HCT116 (cell line): ENCODE measurements around the gene MAP3K21. TPM values are rescaled to one million over a fixed set of nuclear protein-coding genes. Genes with fewer than 3 reads are reported as not detected.

Experiments
- ATAC-seq: fragments of 200-7000 bp; cut with Tn5 transposase; 2 replicates; pipeline ENCODE4 v1.9.1; 2020; ENCODE audit warnings: mild to moderate bottlenecking, moderate library complexity
- BruUV-seq: library from RNA; stranded (reverse); fragments of 400-500 nt; replicated peaks from 2 replicates; lab custom pipeline; 2021; lab: Mats Ljungman, UMichigan
- CTCF ChIA-PET: fragments of 300-600 bp; sonication (Branson Sonifier 250); formaldehyde crosslinking; loops from one replicate; lab custom pipeline; 2021; ENCODE audit warnings: antibody characterized with exemption; lab: Charles Lee
- POLR2A ChIA-PET: fragments of 300-600, 350-600 bp; sonication (Branson Sonifier 250); formaldehyde crosslinking; loops from one replicate; lab custom pipeline; 2021; ENCODE audit warnings: antibody characterized with exemption; lab: Charles Lee
- RAD21 ChIA-PET, 2 experiments: fragments of 300-600 bp; sonication (Branson Sonifier 250); formaldehyde crosslinking; loops; one replicate each; lab custom pipeline; 2023; ENCODE audit warnings: low total read pairs in 2 of 2; ENCODE audit not compliant: uncharacterized antibody in 2 of 2, unreplicated experiment in 2 of 2, low non-redundant PET in 1 of 2; lab: Charles Lee
- DNase-seq: peaks from one replicate; pipeline ENCODE4 v3.0.0-alpha.2; 2010; ENCODE audit warnings: low read depth, low spot score
- H2AFZ ChIP-seq: fragments of 200-600 bp; shearing (Covaris generic), sonication (generic); 2 replicates; pipeline ENCODE4 v1.6.1; 2017; ENCODE audit warnings: low read depth, mixed run types, mixed read lengths, antibody characterized with exemption, low read length; ENCODE audit not compliant: poor library complexity, severe bottlenecking
- H3K27ac ChIP-seq: 2 replicates; pipeline ENCODE4 v1.5.1; 2012; ENCODE audit warnings: low read depth, low read length
- H3K27me3 ChIP-seq: fragments of 200-600 bp; sonication (generic); 2 replicates; pipeline ENCODE4 v1.6.1; 2016; ENCODE audit warnings: mixed run types, low read length, mixed read lengths; ENCODE audit not compliant: insufficient read depth
- H3K36me3 ChIP-seq, 2 experiments: fragments of 200-500 bp in 1 of 2; fragments of 200-600 bp in 1 of 2; sonication (Bioruptor generic) in 1 of 2; sonication (generic) in 1 of 2; 2 replicates each; pipeline versions ENCODE4 v1.5.1 to v1.6.1; 2014 to 2016; ENCODE audit warnings: low read length in 2 of 2, inconsistent platforms in 1 of 2, mixed read lengths in 1 of 2, mixed run types in 1 of 2; ENCODE audit not compliant: insufficient read depth in 2 of 2, control insufficient read depth in 1 of 2
- H3K4me1 ChIP-seq, 2 experiments: fragments of 200-600 bp in 1 of 2; sonication (generic) in 1 of 2; 2 replicates each; pipeline versions ENCODE4 v1.5.1 to v1.6.1; 2012 to 2017; ENCODE audit warnings: low read length in 2 of 2, inconsistent platforms in 1 of 2, mild to moderate bottlenecking in 1 of 2, mixed read lengths in 1 of 2, mixed run types in 1 of 2, moderate library complexity in 1 of 2; ENCODE audit not compliant: insufficient read depth in 2 of 2, control insufficient read depth in 1 of 2
- H3K4me2 ChIP-seq: fragments of 200-600 bp; sonication (generic); 2 replicates; pipeline ENCODE4 v1.6.1; 2017; ENCODE audit warnings: mixed run types, low read length, mixed read lengths
- H3K4me3 ChIP-seq, 2 experiments: fragments of 200-600 bp in 1 of 2; sonication (generic) in 1 of 2; replicated peaks in 1 of 2; 2 replicates each; pipeline ENCODE4 v1.5.1; 2011 to 2016; ENCODE audit warnings: low read length in 2 of 2, control low read depth in 1 of 2, low read depth in 1 of 2, mild to moderate bottlenecking in 1 of 2, mixed read lengths in 1 of 2, mixed run types in 1 of 2
- H3K79me2 ChIP-seq: fragments of 200-600 bp; sonication (generic); 2 replicates; pipeline ENCODE4 v1.6.1; 2017; ENCODE audit warnings: mild to moderate bottlenecking, mixed run types, low read length, moderate library complexity, mixed read lengths; ENCODE audit not compliant: insufficient read depth
- H3K9ac ChIP-seq: fragments of 200-600 bp; sonication (generic); 2 replicates; pipeline ENCODE4 v1.6.1; 2016; ENCODE audit warnings: low read length, mixed read lengths
- H3K9me2 ChIP-seq: fragments of 200-600 bp; sonication (generic), shearing (Covaris generic); 2 replicates; pipeline ENCODE4 v1.6.1; 2017; ENCODE audit warnings: mixed run types, mild to moderate bottlenecking, moderate library complexity; ENCODE audit not compliant: insufficient read depth
- H3K9me3 ChIP-seq, 2 experiments: fragments of 200-500 bp in 1 of 2; fragments of 200-600 bp in 1 of 2; sonication (Bioruptor generic) in 1 of 2; sonication (generic) in 1 of 2; 2 replicates each; pipeline ENCODE4 v1.6.1; 2014 to 2017; ENCODE audit warnings: low read length in 2 of 2, mixed read lengths in 2 of 2, inconsistent platforms in 1 of 2, low read depth in 1 of 2, mild to moderate bottlenecking in 1 of 2, mixed run types in 1 of 2, moderate library complexity in 1 of 2; ENCODE audit not compliant: control insufficient read depth in 1 of 2, insufficient read depth in 1 of 2
- H4K20me1 ChIP-seq: fragments of 200-600 bp; sonication (generic), shearing (Covaris generic); 2 replicates; pipeline ENCODE4 v1.6.1; 2017; ENCODE audit warnings: mixed run types, mild to moderate bottlenecking, moderate library complexity; ENCODE audit not compliant: insufficient read depth
- CEBPB ChIP-seq: IDR thresholded peaks from 2 replicates; pipeline ENCODE4 v1.6.1; 2012; ENCODE audit warnings: low read depth
- EGR1 ChIP-seq: IDR thresholded peaks from 2 replicates; pipeline ENCODE4 v1.6.1; 2012; ENCODE audit warnings: low read depth
- EZH2 ChIP-seq: fragments of 200-600 bp; sonication (generic); IDR thresholded peaks from 2 replicates; pipeline ENCODE4 v1.6.1; 2017; ENCODE audit warnings: antibody characterized with exemption, mixed run types
- JUND ChIP-seq: IDR thresholded peaks from 2 replicates; pipeline ENCODE4 v1.6.1; 2012
- POLR2A ChIP-seq: IDR thresholded peaks from 2 replicates; pipeline ENCODE4 v1.7.0; 2011; ENCODE audit warnings: borderline replicate concordance; ENCODE audit not compliant: insufficient read depth, insufficient read length; ENCODE audit errors: extremely low read depth
- POLR2AphosphoS5 ChIP-seq: IDR thresholded peaks from 2 replicates; pipeline ENCODE4 v1.6.1; 2011; ENCODE audit warnings: mild to moderate bottlenecking, low read depth, low read length, moderate library complexity
- RAD21 ChIP-seq: IDR thresholded peaks from 2 replicates; pipeline ENCODE4 v1.6.1; 2012; ENCODE audit warnings: low read depth, mild to moderate bottlenecking
- SIN3A ChIP-seq: IDR thresholded peaks from 2 replicates; pipeline ENCODE4 v1.6.1; 2012; ENCODE audit warnings: low read depth
- SP1 ChIP-seq: IDR thresholded peaks from 2 replicates; pipeline ENCODE4 v1.6.1; 2012; ENCODE audit warnings: low read depth
- TCF7L2 ChIP-seq: IDR thresholded peaks from 2 replicates; pipeline ENCODE4 v1.7.0; 2011; ENCODE audit warnings: borderline replicate concordance, inconsistent platforms; ENCODE audit not compliant: insufficient read depth, insufficient read length; ENCODE audit errors: extremely low read depth
- intact Hi-C: fragments of 100-400 bp; cut with micrococcal nuclease; formaldehyde crosslinking; loops from 2 replicates; pipeline ENCODE4 v1.10.0; 2022
- total RNA-seq: library from RNA; stranded (reverse); gene quantifications from one replicate; pipeline ENCODE4 v1.2.1, GENCODE V29; 2021; ENCODE audit not compliant: unreplicated experiment
- TF ChIP-seq, protein P1 (sequence below): IDR thresholded peaks from 2 replicates; pipeline ENCODE4 v1.6.1; 2011; ENCODE audit warnings: mild to moderate bottlenecking, low read length, moderate library complexity; ENCODE audit not compliant: insufficient replicate concordance; ENCODE audit errors: extremely low read depth
- TF ChIP-seq, protein P2 (sequence below): IDR thresholded peaks from 2 replicates; pipeline ENCODE4 v1.6.1; 2012; ENCODE audit warnings: low read depth
- TF ChIP-seq, protein P3 (sequence below): IDR thresholded peaks from 2 replicates; pipeline ENCODE4 v1.6.1; 2012
- TF ChIP-seq, protein P4 (sequence below), 3 experiments: fragments of 200-600 bp in 1 of 3; sonication (generic) in 1 of 3; IDR thresholded peaks in 2 of 3; conservative IDR thresholded peaks in 1 of 3; 2 replicates each; pipeline ENCODE4 v1.5.1; 2012 to 2017; ENCODE audit warnings: low read depth in 2 of 3, low read length in 2 of 3, antibody characterized with exemption in 1 of 3, borderline replicate concordance in 1 of 3, control low read depth in 1 of 3, mild to moderate bottlenecking in 1 of 3, mixed read lengths in 1 of 3, mixed run types in 1 of 3, moderate library complexity in 1 of 3; ENCODE audit not compliant: insufficient read depth in 1 of 3

The MAP3K21 gene
- total RNA-seq, 1 experiment from 2014 or later: 19.1 TPM

DNA sequence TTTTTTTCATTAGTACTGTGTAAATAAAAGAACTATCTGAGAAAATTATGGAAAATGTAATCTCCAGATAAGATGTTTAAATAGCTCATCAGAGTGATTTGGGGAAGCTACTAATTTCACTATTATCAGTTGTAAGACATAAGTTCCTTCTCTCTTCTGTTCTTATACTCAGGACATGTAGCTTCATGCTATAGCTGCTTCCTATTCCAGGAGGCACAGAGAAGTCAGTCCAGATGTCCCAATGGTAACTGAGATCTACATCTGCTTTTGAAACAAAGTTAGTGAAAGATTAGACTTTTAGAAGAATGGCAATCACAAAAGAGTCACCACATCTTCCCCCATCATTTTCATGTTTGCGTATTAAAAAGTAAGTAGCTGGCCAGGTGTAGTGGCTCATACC, 5.6 kb downstream of the MAP3K21 start:
- Histone ChIP-seq H2AFZ (no peak overlapping the region), H3K4me3 (no peak overlapping the region), H3K36me3 (no peaks in the 10 kb centered on the region), H3K79me2 (peaks cover 94% of the 10 kb centered on the region), H3K4me2 (no peak overlapping the region), H3K27ac (no peak overlapping the region), H3K9ac (no peak overlapping the region), H4K20me1 (peaks cover 10% of the 10 kb centered on the region; the same call in 1 of the 2 replicates), H3K27me3 (no peaks in the 10 kb centered on the region), H3K4me1 (peaks cover 6 to 14% of the 10 kb centered on the region in 2 experiments; a peak in 3 of 4 replicates), H3K9me2 (no peaks in the 10 kb centered on the region), H3K9me3 (no peaks in the 10 kb centered on the region)
- TF ChIP-seq, protein P1, sequence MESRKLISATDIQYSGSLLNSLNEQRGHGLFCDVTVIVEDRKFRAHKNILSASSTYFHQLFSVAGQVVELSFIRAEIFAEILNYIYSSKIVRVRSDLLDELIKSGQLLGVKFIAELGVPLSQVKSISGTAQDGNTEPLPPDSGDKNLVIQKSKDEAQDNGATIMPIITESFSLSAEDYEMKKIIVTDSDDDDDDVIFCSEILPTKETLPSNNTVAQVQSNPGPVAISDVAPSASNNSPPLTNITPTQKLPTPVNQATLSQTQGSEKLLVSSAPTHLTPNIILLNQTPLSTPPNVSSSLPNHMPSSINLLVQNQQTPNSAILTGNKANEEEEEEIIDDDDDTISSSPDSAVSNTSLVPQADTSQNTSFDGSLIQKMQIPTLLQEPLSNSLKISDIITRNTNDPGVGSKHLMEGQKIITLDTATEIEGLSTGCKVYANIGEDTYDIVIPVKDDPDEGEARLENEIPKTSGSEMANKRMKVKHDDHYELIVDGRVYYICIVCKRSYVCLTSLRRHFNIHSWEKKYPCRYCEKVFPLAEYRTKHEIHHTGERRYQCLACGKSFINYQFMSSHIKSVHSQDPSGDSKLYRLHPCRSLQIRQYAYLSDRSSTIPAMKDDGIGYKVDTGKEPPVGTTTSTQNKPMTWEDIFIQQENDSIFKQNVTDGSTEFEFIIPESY: no peak
- TF ChIP-seq CEBPB (no peak), POLR2A (no peak), POLR2AphosphoS5 (no peak), EGR1 (no peak), TCF7L2 (no peak), SP1 (no peak), EZH2 (no peak), SIN3A (no peak), JUND (no peak), RAD21 (no peak)
- TF ChIP-seq, protein P2, sequence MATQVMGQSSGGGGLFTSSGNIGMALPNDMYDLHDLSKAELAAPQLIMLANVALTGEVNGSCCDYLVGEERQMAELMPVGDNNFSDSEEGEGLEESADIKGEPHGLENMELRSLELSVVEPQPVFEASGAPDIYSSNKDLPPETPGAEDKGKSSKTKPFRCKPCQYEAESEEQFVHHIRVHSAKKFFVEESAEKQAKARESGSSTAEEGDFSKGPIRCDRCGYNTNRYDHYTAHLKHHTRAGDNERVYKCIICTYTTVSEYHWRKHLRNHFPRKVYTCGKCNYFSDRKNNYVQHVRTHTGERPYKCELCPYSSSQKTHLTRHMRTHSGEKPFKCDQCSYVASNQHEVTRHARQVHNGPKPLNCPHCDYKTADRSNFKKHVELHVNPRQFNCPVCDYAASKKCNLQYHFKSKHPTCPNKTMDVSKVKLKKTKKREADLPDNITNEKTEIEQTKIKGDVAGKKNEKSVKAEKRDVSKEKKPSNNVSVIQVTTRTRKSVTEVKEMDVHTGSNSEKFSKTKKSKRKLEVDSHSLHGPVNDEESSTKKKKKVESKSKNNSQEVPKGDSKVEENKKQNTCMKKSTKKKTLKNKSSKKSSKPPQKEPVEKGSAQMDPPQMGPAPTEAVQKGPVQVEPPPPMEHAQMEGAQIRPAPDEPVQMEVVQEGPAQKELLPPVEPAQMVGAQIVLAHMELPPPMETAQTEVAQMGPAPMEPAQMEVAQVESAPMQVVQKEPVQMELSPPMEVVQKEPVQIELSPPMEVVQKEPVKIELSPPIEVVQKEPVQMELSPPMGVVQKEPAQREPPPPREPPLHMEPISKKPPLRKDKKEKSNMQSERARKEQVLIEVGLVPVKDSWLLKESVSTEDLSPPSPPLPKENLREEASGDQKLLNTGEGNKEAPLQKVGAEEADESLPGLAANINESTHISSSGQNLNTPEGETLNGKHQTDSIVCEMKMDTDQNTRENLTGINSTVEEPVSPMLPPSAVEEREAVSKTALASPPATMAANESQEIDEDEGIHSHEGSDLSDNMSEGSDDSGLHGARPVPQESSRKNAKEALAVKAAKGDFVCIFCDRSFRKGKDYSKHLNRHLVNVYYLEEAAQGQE: no peak
- TF ChIP-seq, protein P3, sequence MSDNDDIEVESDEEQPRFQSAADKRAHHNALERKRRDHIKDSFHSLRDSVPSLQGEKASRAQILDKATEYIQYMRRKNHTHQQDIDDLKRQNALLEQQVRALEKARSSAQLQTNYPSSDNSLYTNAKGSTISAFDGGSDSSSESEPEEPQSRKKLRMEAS: no peak
- TF ChIP-seq, protein P4, sequence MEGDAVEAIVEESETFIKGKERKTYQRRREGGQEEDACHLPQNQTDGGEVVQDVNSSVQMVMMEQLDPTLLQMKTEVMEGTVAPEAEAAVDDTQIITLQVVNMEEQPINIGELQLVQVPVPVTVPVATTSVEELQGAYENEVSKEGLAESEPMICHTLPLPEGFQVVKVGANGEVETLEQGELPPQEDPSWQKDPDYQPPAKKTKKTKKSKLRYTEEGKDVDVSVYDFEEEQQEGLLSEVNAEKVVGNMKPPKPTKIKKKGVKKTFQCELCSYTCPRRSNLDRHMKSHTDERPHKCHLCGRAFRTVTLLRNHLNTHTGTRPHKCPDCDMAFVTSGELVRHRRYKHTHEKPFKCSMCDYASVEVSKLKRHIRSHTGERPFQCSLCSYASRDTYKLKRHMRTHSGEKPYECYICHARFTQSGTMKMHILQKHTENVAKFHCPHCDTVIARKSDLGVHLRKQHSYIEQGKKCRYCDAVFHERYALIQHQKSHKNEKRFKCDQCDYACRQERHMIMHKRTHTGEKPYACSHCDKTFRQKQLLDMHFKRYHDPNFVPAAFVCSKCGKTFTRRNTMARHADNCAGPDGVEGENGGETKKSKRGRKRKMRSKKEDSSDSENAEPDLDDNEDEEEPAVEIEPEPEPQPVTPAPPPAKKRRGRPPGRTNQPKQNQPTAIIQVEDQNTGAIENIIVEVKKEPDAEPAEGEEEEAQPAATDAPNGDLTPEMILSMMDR (IDR thresholded peaks at IDR 0.05 in 2 of 3, conservative IDR thresholded peaks at IDR 0.05 in 1 of 3; ENCODE audit: borderline replicate concordance in 1 of 3, insufficient read depth in 1 of 3, low read depth in 2 of 3, low read length in 2 of 3): no peak
- RAD21 ChIA-PET: no interaction called here
- CTCF ChIA-PET: no interaction called here
- no peak for ATAC-seq
- POLR2A ChIA-PET: no interaction called here
- BruUV-seq: no TSS peak
- DNase-seq: no peak
- intact Hi-C loops: no loop called here
